ENCODE measurements around the gene LPIN2.
"Not testable (repeated sequence)": the region's sequence is repeated elsewhere in the genome, so short reads cannot be mapped to it uniquely, and the experiment has no call there.

LPIN2 gene

DNA sequence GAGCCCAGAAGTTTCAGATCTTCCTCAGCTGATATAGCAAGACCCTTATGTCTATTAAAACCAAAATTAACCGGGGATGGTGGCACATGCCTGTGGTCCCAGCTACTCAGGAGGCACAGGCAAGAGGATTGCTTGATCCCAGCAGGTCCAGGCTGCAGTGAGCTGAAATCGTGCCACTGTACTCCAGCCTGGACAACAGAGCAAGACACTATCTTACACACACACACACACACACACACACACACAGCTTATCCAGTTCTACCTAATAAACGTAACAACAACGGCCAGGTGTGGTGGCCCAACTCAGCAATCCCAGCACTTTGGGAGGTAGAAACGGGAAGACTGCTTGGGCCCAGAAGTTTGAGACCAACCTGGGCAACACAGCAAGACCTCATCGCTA is 7.5 kb downstream of the LPIN2 start:
- no peak for DNase-seq

DNA sequence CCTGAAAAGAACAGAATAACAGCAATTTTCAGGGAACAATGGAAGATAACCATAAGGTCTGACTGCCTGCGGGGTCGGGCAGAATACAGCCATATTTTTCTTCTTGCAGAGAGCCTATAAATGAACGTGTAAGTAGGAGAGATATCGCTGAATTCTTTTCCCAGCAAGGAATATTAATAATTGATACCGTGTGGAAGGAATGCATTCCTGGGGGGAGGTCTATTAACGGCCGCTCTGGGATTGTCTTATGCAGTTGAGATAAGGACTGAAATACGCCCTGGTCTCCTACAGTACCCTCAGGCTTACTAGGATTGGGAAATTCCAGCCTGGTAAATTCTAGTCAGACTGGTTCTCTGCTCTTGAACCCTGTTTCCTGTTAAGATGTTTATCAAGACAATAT is 9.2 kb downstream of the LPIN2 start:
- DNase-seq, result not testable (repeated sequence)

DNA sequence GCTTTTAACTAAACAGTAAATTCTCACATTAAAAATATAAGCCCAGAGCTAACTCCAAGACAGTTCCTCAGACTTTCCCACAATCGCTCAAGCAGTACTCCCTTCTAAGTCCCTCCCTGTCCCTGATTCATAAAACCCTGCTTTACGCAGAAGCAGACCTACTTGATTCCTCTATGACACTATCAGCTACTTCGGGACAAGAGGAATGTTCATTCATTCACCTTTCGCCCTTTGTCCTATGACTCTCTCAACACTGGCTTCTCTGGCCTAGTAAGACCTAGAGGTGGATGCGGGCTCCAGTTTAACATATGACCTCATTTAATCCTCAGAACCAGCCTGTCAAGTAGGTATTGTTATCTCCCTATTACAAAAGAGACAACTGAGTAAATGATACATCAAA is 10.2 kb downstream of the LPIN2 start:
- DNase-seq, result no peak

GRCh38 chr18:2998644-2999043 is 14.3 kb downstream of the LPIN2 start:
- DNase-seq, result no peak

DNA sequence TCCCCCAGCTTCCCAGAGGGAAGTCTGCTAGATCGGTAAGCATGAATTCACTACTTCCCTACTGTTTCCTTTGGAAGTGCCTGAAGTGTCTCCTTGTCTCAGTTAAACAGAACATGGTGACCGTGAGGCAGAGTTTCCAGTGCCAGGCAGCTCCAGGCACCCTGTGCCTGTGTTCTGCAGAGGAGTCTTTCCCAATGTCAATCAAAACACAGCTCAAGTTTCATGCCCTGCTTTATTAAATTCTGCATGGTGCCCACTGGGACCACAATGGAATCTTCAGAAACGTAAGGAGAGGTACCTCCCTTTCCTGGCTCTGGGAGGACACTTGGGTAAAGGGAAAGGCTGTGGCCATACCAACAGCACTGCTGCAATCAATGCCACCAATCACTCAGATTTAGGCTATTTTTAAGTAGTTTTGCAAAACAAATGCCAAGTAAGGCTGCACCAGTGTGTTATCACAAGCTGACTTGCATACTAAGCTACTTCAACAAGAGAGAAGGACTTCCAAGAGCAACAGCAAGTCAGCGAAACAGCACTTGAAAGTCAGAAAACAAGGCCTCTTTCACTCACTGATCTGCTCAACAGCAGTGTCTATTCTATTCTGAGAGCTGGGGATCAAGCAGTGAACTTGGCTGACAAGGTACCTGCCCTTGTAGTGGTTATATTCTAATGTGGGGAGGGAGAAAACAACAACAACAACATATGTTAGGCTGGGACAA is 14.9 kb downstream of the LPIN2 start:
- DNase-seq, result no peak

DNA sequence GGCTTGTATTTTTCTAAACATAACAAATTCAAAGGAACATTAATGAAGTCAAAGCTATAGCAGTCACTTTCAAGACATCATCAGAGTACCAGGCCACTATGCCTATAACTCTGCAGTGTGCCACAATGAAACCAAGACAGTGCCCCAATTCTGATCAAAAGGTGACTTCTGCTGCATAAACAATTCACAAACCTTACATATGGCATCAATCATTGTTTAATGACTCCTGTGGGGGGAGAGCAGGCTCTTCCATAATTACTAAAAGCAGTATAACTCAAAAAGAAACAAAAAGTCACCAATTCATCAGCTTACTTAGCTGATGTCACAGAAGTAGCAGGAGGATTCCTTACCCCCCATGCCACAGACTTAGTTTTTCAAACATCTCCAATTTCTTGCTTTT is 15.5 kb downstream of the LPIN2 start:
- no peak for DNase-seq

DNA sequence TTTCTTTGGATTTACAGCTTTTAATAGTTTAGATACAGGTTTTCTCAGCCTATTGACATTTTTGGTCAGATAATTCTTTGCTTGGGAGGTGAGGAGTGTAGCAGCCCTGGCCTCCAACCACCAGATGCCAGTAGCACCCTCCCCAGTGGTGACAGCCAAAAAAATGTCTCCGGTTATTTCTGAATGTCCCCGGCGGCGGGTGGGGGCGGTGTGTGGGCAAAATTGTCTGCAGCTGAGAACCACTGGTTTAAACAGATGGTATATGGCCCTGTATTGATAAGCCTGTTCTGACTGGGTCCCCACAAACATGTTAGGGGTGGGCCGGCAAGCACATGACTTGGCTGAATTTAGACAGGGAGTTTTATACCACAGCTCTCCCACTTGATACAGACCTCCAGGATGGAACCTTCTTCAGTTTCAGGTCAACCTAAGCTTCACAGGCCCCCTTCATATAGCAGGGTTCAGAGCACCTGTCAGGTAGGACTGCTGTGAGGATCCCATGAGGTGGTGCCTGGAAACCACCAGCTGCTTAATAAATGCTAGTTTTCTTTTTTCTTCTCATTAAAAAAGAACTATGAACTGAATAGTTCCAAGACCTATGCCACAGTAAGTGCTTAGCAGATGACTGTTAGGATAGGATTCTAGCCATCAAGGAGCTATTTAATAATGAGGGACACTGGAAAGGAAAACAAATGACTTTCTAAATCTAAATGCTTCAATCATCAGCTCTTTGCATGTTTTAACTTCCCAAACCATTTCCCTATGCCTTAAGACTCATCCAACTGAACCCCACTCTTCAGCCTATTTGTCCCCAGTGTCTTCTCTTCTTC is 18.1 kb downstream of the LPIN2 start:
- DNase-seq, result peak; percentile 85

DNA sequence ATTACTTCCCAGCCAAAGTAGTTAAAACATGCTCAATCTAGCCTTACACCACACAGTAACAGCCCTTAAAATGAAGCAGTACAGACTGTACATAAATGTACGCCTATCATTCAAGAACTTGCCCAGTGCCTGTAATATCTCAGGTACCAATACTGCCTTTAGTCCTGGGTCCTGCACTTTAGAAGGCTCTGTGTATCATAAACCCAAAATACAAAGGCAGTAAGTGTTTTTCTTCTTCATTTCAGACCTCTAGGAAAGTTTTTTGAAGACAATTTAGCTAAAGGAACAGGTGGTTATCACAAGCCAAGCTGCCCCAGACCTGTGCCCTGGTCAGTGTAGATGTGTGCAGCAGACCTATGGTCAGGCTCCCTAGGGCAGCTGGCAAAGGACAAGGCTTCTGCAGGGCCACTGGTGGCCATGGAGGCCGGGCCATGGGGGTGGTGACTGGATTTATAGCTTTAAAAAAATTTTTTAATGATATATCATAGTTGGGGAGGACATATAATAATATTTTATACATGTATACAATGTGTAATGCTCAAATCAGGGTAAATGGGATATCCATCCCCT is 18.8 kb downstream of the LPIN2 start:
- DNase-seq, result no peak

DNA sequence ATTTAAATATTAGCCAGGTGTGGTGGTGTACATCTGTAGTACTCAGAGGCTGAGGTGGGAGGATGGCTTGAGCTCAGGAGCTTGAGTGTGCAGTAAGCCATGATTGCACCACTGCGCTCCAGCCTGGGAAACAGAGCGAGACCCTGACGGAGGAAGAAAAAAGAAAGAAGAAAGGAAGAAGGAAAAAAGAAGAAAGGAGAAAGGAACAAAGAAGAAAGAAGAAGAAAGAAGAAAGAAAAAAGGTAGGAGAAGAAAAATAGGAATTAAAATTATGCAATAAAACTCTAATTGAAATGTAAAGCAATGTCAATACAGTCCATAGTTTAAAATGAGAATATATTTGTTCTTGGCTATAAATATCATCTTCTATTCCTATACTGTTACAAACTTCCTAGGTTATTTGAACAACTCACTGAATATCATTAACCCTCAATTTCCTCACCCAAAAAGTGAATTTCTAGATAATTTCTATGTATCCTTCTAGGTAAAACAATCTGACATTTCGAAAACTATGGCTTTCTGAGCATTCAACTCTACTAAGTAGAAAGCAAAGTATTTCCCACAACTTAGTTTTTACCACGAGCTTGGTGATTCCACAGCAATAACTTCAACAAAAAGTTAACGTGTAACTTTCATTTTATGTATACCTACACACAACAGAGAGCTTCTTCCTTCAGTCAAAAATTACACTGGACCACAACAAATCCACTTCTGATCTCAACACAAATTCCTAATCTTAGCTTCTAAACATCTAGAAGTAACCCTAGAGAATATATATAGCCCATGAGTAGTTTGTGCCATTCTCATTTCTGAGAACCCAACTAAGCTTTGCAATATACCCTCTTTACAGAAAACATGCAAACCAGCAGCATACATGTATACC is 19.7 kb downstream of the LPIN2 start:
- no peak for DNase-seq

- no peak for DNase-seq
These were observed 21.8 kb downstream of the LPIN2 start for GRCh38 chr18:2990956-2991640.

DNA sequence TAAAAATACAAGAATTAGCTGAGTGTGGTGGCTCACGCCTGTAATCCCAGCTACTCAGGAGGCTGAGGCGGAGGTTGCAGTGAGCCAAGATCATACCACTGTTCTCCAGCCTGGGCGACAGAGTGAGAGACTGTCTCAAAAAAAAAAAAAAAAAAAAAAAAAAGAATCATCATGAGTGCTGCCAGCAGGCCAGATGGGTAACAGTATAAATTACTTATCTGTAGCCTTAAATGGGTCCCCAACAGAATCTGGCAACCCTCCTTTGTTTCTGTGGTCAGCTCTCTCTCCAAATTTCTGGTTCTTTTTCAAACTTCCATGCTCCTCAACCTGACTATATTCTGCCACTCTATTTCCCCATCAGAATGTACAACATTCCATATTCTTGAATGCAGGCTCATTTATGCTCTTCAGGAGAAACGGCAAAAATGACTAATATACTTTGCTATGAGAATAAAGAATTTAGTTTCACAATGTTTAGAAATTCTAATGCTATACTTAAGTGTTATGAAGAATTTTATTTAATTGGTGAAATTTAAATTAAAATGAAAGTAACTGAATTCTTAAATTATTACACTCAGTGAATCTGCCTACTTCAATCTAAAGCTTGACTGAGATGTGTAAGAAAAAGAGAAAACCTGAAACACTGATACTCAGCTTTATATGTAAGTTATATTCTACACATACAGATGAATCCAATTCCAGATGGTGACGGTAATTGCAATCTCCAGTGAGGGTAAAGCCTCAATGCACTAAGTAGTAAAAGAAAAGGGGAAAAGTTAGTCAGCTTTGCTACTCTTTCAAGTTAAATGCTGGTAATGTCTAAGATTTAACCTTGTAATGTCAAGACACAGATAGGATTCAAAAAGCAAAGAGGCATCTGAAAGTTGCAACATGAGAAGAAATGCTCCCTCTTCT is 24.8 kb downstream of the LPIN2 start:
- no peak for DNase-seq

DNA sequence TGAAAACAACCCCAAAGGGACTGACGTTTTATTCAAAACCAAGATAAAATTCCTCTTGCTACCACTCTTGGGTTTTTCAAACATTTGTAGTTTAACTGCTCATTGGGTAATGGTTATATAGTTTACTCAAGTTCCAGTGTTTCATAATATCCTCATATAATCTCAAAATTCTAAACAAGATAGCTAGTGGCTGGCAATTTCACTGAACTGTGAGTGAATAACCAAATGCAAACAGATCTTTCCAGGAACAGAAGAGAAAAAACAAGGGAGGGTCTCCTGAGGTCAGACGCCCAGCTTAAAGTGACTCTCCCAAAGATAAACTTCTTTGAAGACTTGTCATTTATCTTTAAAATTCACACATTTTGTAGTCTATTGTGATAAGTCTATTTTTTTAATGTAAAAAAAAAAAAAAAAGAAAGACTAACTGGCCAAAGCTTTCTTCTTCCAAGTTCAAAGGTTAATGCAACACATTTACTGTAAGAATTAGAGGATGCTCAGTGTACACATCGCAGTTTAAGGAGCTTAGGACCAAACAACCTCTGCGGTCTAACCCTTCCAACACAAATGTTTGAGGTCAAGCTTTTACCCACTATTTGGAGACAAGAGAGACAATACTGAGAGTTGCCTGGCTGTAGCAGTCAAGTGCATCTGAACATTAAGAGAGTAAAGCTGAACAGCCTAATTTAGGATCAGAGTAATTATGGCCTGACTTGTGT is 26.6 kb downstream of the LPIN2 start:
- no peak for DNase-seq

DNA sequence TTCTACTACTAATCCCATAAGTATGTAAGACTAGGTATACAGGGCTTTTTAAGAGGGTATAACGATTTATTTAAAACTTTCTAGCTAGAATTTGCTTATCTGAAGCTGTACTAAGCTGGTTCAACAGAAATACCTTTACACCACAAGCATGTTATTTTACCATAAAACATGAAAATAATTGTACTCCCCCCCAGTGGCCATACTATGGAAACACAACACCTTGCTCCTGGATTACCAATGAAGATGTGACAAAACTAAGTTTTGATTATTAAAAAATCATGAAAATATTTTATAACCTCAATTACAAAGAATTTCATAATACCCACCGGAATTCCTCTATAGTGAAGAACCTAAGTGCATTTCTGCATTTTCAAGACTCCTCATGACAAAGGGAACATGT is 27.3 kb downstream of the LPIN2 start:
- DNase-seq, result no peak

DNA sequence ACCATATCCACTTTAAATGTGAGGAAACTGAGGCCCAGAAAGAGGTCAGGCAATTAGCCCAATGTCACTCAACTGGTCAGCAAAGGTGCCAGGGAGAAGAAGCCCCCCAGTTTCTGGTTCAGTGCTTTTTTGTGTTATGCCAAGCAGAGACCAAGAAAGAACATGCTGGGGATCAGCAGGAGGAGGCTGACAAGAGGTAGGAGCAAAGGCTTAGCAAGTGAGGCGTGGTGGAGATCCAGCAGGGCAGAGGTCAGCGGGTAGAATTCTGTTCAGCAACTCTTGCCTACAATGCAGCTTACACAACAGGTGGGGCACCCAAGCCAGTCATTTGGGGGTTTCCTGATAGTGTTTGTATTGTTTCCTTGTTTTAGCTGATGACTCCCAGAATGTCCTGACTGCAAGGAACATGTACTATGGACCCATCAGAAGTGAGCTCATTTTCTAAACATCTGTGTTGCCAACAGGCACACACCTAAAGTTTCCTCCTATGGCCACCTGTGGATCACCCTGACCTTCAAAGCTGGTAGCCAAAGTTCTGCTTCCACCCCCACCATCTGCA is 28.2 kb downstream of the LPIN2 start:
- DNase-seq, result no peak

DNA sequence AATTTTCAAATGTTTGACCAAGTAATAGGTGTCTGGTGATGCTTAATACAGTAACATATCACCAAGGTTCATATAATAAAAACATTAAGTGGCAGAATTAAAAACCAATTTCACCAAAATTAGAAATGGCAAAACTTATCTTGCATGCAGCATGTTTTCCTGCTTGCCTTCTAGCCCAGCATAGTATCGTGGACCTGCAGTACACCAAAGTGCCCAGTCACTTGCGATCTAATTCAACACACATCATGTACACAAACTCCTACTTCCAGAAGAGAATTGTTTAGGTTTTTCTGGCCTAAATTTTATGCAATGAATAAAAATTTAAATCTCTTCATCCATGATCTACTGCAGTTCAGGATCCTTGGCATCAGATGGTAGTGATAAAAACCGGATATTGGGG is 28.9 kb downstream of the LPIN2 start:
- no peak for DNase-seq

GRCh38 chr18:2983296-2983695 is 29.6 kb downstream of the LPIN2 start:
- no peak for DNase-seq

GRCh38 chr18:2982452-2983269 is 30.3 kb downstream of the LPIN2 start:
- no peak for DNase-seq

DNA sequence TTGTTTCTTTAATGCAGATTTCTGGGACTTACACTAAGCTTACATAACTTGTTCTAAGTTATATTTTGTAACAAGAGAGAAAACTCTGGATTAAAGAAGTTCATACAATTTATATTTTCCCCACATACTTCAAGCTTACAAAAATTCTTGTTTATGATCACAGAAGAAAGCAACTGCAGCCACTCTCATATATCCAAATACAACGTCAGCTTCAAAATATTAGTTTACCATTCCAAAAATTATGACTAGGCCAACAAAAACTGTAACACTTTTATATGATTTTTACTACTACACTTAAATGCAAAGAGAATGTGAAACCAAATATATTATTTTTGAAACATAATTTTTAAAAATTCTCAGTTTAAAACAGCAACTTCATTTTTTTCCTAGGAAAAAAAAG is 30.9 kb downstream of the LPIN2 start:
- no peak for DNase-seq

- no peak for DNase-seq
These were observed 31.7 kb downstream of the LPIN2 start for GRCh38 chr18:2981212-2981728.
